GM12878 (cell line): ENCODE results near the gene SETMAR. TPM values are rescaled to one million over a fixed set of nuclear protein-coding genes. Genes with fewer than 3 reads are reported as not detected.

Experiments
- ATAC-seq: fragments of 200-7000 bp; cut with Tn5 transposase; 3 replicates; pipeline ENCODE4 v1.9.1; 2020; ENCODE audit warnings: mild to moderate bottlenecking, moderate library complexity
- BruUV-seq: library from RNA; stranded (reverse); fragments of 400-500 nt; replicated peaks from 2 replicates; lab custom pipeline; 2021; lab: Mats Ljungman, UMichigan
- CTCF ChIA-PET: fragments of 300-600 bp; sonication (Branson Sonifier 250); formaldehyde crosslinking; extraction: SDS; loops from one replicate; lab custom pipeline; 2021; ENCODE audit warnings: inconsistent platforms; lab: Yijun Ruan, JAX
- POLR2A ChIA-PET: fragments of 350-600 bp; formaldehyde crosslinking; extraction: SDS; loops from one replicate; lab custom pipeline; 2021; ENCODE audit warnings: inconsistent platforms; lab: Charles Lee
- RAD21 ChIA-PET: fragments of 300-600 bp; sonication (Branson Sonifier 250); formaldehyde crosslinking; loops from one replicate; lab custom pipeline; 2023; ENCODE audit warnings: antibody characterized with exemption; ENCODE audit not compliant: unreplicated experiment; lab: Charles Lee
- SMC1A ChIA-PET: fragments of 300-600 bp; sonication (Branson Sonifier 250); formaldehyde crosslinking; loops from one replicate; lab custom pipeline; 2023; ENCODE audit not compliant: unreplicated experiment, uncharacterized antibody; lab: Charles Lee
- DNase-seq: peaks from one replicate; pipeline ENCODE4 v3.0.0-alpha.2; 2011; ENCODE audit warnings: low read depth, low spot score
- FAIRE-seq: peaks from 3 replicates; lab custom pipeline; 2011; peaks lifted over from hg19 to GRCh38; lab: Jason Lieb, UNC
- H2AFZ ChIP-seq: 2 replicates; pipeline ENCODE4 v1.6.0; 2011; ENCODE audit warnings: low read depth, low read length, control low read depth; ENCODE audit not compliant: control insufficient read depth
- H3K27ac ChIP-seq: 2 replicates; pipeline ENCODE4 v1.5.1; 2011; ENCODE audit warnings: control low read depth; ENCODE audit not compliant: control insufficient read depth, insufficient read depth
- H3K27me3 ChIP-seq, 2 experiments: replicated peaks in 1 of 2; 2 replicates each; pipeline versions ENCODE4 v1.6.0 to v1.6.1; 2011; ENCODE audit warnings: low read length in 1 of 2; ENCODE audit not compliant: control insufficient read depth in 2 of 2, insufficient read depth in 2 of 2
- H3K36me3 ChIP-seq, 2 experiments: 2 replicates each; pipeline ENCODE4 v1.5.1; 2011; ENCODE audit warnings: low read length in 1 of 2; ENCODE audit not compliant: control insufficient read depth in 2 of 2, insufficient read depth in 2 of 2
- H3K4me1 ChIP-seq: 2 replicates; pipeline ENCODE4 v1.6.1; 2011; ENCODE audit warnings: mild to moderate bottlenecking, low read length, moderate library complexity, mixed read lengths; ENCODE audit not compliant: control insufficient read depth, insufficient read depth
- H3K4me2 ChIP-seq: 2 replicates; pipeline ENCODE4 v1.6.0; 2011; ENCODE audit warnings: control low read depth; ENCODE audit not compliant: control insufficient read depth, insufficient read depth
- H3K4me3 ChIP-seq: fragments of 200-600 bp; sonication (generic); 2 replicates; pipeline ENCODE4 v1.5.1; 2016
- H3K79me2 ChIP-seq: 2 replicates; pipeline ENCODE4 v1.6.0; 2011; ENCODE audit warnings: low read length; ENCODE audit not compliant: control insufficient read depth, insufficient read depth
- H3K9ac ChIP-seq: 2 replicates; pipeline ENCODE4 v1.8.0; 2011; ENCODE audit warnings: low read length, control low read depth, mixed read lengths; ENCODE audit not compliant: control insufficient read depth, insufficient read depth
- H3K9me3 ChIP-seq: replicated peaks from 3 replicates; pipeline ENCODE4 v1.5.1; 2011; ENCODE audit warnings: mild to moderate bottlenecking, low read length; ENCODE audit not compliant: control insufficient read depth, insufficient read depth
- H4K20me1 ChIP-seq: 2 replicates; pipeline ENCODE4 v1.6.0; 2011; ENCODE audit not compliant: control insufficient read depth, insufficient read depth
- BRCA1 ChIP-seq: IDR thresholded peaks from 2 replicates; pipeline ENCODE4 v1.6.1; 2011; ENCODE audit warnings: low read depth, low read length, improper control_type of control experiment
- KDM1A ChIP-seq: fragments of 200-600 bp; sonication (generic); IDR thresholded peaks from 2 replicates; pipeline ENCODE4 v1.6.1; 2016; ENCODE audit warnings: borderline replicate concordance
- MTA2 ChIP-seq: fragments of 450-650 bp; IDR thresholded peaks from 2 replicates; pipeline ENCODE4 v1.6.1; 2016; ENCODE audit warnings: low read depth, mild to moderate bottlenecking, moderate library complexity
- NR2C1 ChIP-seq: fragments of 450-650 bp; IDR thresholded peaks from 2 replicates; pipeline ENCODE4 v1.6.1; 2017; ENCODE audit warnings: antibody characterized with exemption, mild to moderate bottlenecking, moderate library complexity
- NR2C2 ChIP-seq: IDR thresholded peaks from 2 replicates; pipeline ENCODE4 v1.6.1; 2011; ENCODE audit warnings: borderline replicate concordance, low read depth; ENCODE audit not compliant: control insufficient read depth, insufficient read length
- RCOR1 ChIP-seq: conservative IDR thresholded peaks from 2 replicates; pipeline ENCODE4 v1.6.1; 2012; ENCODE audit warnings: low read depth, low read length, improper control_type of control experiment
- SMC3 ChIP-seq: IDR thresholded peaks from 2 replicates; pipeline ENCODE4 v1.6.1; 2011; ENCODE audit warnings: low read length, improper control_type of control experiment, borderline replicate concordance
- WGBS: methylation state at CpG from one replicate; pipeline ENCODE4 v1.1.6; 2016; ENCODE audit warnings: low lambda C conversion rate; ENCODE audit not compliant: insufficient replicate concordance, insufficient coverage; ENCODE audit errors: missing lambda C conversion rate; 5-methylcytosine and 5-hydroxymethylcytosine counted together
- in situ Hi-C: fragments of 300-500 bp; cut with MboI; formaldehyde crosslinking; loops from 9 replicates; pipeline ENCODE4 v1.14.3; 2018; ENCODE audit warnings: mixed read lengths
- intact Hi-C: fragments of 100-400 bp; cut with micrococcal nuclease; formaldehyde crosslinking; loops from one replicate; pipeline ENCODE4 v1.14.2; 2022; ENCODE audit not compliant: unreplicated experiment
- polyA plus RNA-seq, 11 experiments: library from polyadenylated mRNA; depleted of rRNA in 4 of 11; unstranded in 6 of 11; stranded (reverse) in 5 of 11; fragments of >200 nt; fragmentation: Nextera tagmentation in 4 of 11; fragmentation: Illumina TruSeq in 1 of 11; extraction: Ambion mirVana in 4 of 11; extraction: Trizol in 1 of 11; gene quantifications; 1 replicate in 1 of 11; 2 replicates in 10 of 11; pipeline versions ENCODE4 v1.2.1 to v1.2.3, GENCODE V29; 2011 to 2016; ENCODE audit warnings: inconsistent platforms in 2 of 11, missing spikeins in 2 of 11, low read depth in 1 of 11
- total RNA-seq, 4 experiments: library from RNA; depleted of rRNA in 3 of 4; stranded (reverse); fragments of >200 nt in 3 of 4; fragmentation: Illumina TruSeq in 1 of 4; extraction: Trizol in 1 of 4; gene quantifications; 2 replicates each; pipeline versions ENCODE4 v1.2.1 to v1.2.3, GENCODE V29; 2013 to 2021
- TF ChIP-seq, protein P1 (sequence below), 3 experiments: IDR thresholded peaks in 2 of 3; conservative IDR thresholded peaks in 1 of 3; 2 replicates each; pipeline ENCODE4 v1.5.1; 2011; ENCODE audit warnings: low read depth in 3 of 3, low read length in 3 of 3, mild to moderate bottlenecking in 3 of 3, control low read depth in 2 of 3, moderate library complexity in 2 of 3, inconsistent platforms in 1 of 3, mixed read lengths in 1 of 3; ENCODE audit not compliant: control insufficient read depth in 2 of 3, insufficient read depth in 1 of 3; ENCODE audit errors: extremely low read depth in 1 of 3
- TF ChIP-seq, protein P2 (sequence below): fragments of 450-650 bp; IDR thresholded peaks from 2 replicates; pipeline ENCODE4 v1.6.1; 2017; ENCODE audit warnings: mild to moderate bottlenecking, moderate library complexity

The SETMAR gene
- total and polyA plus RNA-seq, 10 of the 15 experiments (the other 5 are each of a cell fraction or from before 2014, with no cell fraction given): 7.1 to 25.1 (median 20.3) TPM

DNA sequence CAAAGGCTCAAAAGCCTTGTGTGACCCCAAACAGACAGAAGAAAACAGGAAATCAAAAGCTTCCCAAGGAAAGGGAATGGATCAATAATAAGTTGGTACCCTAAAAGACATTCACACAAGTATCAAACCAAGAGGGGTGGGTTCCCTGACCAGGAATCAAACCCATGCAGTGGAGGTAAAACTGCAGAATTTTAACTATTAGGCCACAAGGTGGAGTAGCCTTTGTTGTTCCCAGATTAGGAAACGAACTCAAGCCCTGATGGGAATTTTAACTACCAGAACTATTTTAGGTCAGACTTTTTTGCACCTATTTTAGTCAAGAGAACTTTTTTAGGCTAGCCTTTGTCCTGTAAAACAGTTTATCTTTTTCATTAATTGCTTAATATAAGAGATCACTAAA is 31.4 kb downstream of the SETMAR start:
- no peak overlapping the region for H3K4me3 ChIP-seq
- BruUV-seq: no TSS peak
- in situ Hi-C loops (no loop called here), intact Hi-C loops (no loop called here)
- H3K27me3 ChIP-seq: no peaks in the 10 kb centered on the region
- no peak overlapping the region for H3K4me2 ChIP-seq
- no peaks in the 10 kb centered on the region for H3K4me1 ChIP-seq
- H3K27ac ChIP-seq: no peak overlapping the region
- no peaks in the 10 kb centered on the region for H3K79me2 ChIP-seq
- CTCF ChIA-PET: interaction anchor here (0.7 to 1.3 kb wide), 5 partner anchors 12 to 324 kb away, joined by 3 to 6 read pairs (median 3); no protein-coding TSS in a partner anchor
- no peaks in the 10 kb centered on the region; the same call in 1 of the 3 replicates for H3K9me3 ChIP-seq
- no peaks in the 10 kb centered on the region for H3K36me3 ChIP-seq
- POLR2A ChIA-PET: no interaction called here
- no peak for ATAC-seq
- no peak overlapping the region for H2AFZ ChIP-seq
- no peak for DNase-seq
- 0% methylated on average over 1 of the region's 1 CpG for WGBS
- SMC1A ChIA-PET: interaction anchor here (0.8 to 1.0 kb wide), 3 partner anchors 8 to 283 kb away, joined by 3 read pairs; no protein-coding TSS in a partner anchor
- TF ChIP-seq, protein P1, sequence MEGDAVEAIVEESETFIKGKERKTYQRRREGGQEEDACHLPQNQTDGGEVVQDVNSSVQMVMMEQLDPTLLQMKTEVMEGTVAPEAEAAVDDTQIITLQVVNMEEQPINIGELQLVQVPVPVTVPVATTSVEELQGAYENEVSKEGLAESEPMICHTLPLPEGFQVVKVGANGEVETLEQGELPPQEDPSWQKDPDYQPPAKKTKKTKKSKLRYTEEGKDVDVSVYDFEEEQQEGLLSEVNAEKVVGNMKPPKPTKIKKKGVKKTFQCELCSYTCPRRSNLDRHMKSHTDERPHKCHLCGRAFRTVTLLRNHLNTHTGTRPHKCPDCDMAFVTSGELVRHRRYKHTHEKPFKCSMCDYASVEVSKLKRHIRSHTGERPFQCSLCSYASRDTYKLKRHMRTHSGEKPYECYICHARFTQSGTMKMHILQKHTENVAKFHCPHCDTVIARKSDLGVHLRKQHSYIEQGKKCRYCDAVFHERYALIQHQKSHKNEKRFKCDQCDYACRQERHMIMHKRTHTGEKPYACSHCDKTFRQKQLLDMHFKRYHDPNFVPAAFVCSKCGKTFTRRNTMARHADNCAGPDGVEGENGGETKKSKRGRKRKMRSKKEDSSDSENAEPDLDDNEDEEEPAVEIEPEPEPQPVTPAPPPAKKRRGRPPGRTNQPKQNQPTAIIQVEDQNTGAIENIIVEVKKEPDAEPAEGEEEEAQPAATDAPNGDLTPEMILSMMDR (IDR thresholded peaks at IDR 0.05 in 2 of 3, conservative IDR thresholded peaks at IDR 0.05 in 1 of 3; ENCODE audit: control insufficient read depth in 2 of 3, extremely low read depth in 1 of 3, insufficient read depth in 1 of 3, low read depth in 3 of 3, low read length in 3 of 3): peak in 2 of 3 experiments; percentile 6 to 13; a peak in 1 of 6 replicates
- TF ChIP-seq NR2C2: no peak
- RAD21 ChIA-PET: interaction anchor here (0.6 kb wide), 1 partner anchor 250 kb away, joined by 4 read pairs; no protein-coding TSS in a partner anchor
- H4K20me1 ChIP-seq: no peaks in the 10 kb centered on the region
- no peak overlapping the region for H3K9ac ChIP-seq
- FAIRE-seq: no peak

DNA sequence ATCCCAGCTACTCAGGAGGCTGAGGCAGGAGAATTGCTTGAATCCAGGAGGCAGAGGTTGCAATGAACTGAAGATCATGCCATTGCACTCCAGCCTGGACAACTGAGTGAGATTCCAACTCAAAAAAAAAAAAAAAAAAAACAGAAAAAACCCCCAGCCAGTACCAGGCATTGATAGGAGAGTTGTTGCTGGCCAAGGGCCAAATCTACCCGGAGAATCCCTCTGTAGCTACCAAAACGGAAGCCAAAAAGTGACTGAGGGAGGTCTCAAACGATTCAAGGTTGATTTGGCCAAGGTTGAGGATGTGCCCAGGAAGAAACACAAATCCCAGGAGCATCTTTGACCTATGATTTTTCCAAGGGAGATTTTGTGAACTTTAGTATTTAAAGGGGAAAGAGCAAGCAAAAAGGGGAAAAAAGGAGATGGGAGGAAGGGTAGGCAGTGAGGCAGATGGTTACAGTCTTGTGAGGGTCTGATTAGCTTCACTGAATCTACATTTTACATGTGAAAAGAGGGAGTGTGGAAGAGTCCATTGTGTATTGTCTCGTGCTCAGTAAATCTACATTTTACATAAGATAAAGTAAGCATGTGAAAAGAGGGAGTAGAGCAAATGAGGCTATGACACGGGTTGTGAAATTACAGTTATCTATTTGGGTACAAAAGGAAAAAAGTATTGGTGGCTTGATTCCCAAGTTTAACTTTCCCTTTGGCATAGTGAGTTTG is 32.8 kb downstream of the SETMAR start:
- H3K4me2 ChIP-seq: no peak overlapping the region
- H2AFZ ChIP-seq: no peak overlapping the region
- ChIA-PET POLR2A (interaction anchor here (0.6 kb wide), 1 partner anchor 482 kb away, joined by 3 read pairs; no protein-coding TSS in a partner anchor), SMC1A (interaction anchor here (0.9 kb wide), 1 partner anchor 15 kb away, joined by 3 read pairs; no protein-coding TSS in a partner anchor), CTCF (interaction anchor here (0.6 kb wide), 1 partner anchor 10 kb away, joined by 3 read pairs; no protein-coding TSS in a partner anchor), RAD21 (no interaction called here)
- in situ Hi-C loops: no loop called here
- no peaks in the 10 kb centered on the region for H4K20me1 ChIP-seq
- H3K9me3 ChIP-seq: no peaks in the 10 kb centered on the region
- 16% methylated on average over 5 of the region's 5 CpGs for WGBS
- FAIRE-seq: no peak
- H3K27me3 ChIP-seq: no peaks in the 10 kb centered on the region
- no peaks in the 10 kb centered on the region for H3K4me1 ChIP-seq
- no peak overlapping the region for H3K27ac ChIP-seq
- no TSS peak for BruUV-seq
- H3K79me2 ChIP-seq: no peaks in the 10 kb centered on the region
- no peak overlapping the region for H3K9ac ChIP-seq
- no peak for DNase-seq
- ATAC-seq: no peak
- no peak overlapping the region for H3K4me3 ChIP-seq
- intact Hi-C loops: no loop called here
- no peaks in the 10 kb centered on the region for H3K36me3 ChIP-seq
- TF ChIP-seq BRCA1 (no peak), MTA2 (no peak), RCOR1 (no peak), KDM1A (no peak), NR2C1 (no peak), SMC3 (no peak)
- TF ChIP-seq, protein P2, sequence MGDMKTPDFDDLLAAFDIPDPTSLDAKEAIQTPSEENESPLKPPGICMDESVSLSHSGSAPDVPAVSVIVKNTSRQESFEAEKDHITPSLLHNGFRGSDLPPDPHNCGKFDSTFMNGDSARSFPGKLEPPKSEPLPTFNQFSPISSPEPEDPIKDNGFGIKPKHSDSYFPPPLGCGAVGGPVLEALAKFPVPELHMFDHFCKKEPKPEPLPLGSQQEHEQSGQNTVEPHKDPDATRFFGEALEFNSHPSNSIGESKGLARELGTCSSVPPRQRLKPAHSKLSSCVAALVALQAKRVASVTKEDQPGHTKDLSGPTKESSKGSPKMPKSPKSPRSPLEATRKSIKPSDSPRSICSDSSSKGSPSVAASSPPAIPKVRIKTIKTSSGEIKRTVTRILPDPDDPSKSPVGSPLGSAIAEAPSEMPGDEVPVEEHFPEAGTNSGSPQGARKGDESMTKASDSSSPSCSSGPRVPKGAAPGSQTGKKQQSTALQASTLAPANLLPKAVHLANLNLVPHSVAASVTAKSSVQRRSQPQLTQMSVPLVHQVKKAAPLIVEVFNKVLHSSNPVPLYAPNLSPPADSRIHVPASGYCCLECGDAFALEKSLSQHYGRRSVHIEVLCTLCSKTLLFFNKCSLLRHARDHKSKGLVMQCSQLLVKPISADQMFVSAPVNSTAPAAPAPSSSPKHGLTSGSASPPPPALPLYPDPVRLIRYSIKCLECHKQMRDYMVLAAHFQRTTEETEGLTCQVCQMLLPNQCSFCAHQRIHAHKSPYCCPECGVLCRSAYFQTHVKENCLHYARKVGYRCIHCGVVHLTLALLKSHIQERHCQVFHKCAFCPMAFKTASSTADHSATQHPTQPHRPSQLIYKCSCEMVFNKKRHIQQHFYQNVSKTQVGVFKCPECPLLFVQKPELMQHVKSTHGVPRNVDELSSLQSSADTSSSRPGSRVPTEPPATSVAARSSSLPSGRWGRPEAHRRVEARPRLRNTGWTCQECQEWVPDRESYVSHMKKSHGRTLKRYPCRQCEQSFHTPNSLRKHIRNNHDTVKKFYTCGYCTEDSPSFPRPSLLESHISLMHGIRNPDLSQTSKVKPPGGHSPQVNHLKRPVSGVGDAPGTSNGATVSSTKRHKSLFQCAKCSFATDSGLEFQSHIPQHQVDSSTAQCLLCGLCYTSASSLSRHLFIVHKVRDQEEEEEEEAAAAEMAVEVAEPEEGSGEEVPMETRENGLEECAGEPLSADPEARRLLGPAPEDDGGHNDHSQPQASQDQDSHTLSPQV: no peak
